SK-N-SH (cell line): ENCODE data around the gene ORMDL1. TPM values are rescaled to one million over a fixed set of nuclear protein-coding genes. Genes with fewer than 3 reads are reported as not detected.

ENCODE experiments used
- CTCF ChIA-PET: fragments of 300-600, 350-600 bp; formaldehyde crosslinking; extraction: SDS; loops from one replicate; lab custom pipeline; 2021; lab: Yijun Ruan, JAX
- POLR2A ChIA-PET: fragments of 350-600 bp; sonication (Branson Sonifier 250); formaldehyde crosslinking; extraction: SDS; loops from one replicate; lab custom pipeline; 2020; ENCODE audit warnings: antibody characterized with exemption, inconsistent platforms; lab: Yijun Ruan, JAX
- DNase-seq: peaks from one replicate; pipeline ENCODE4 v3.0.0; 2012
- H2AFZ ChIP-seq: fragments of 200-600 bp; sonication (generic); 2 replicates; pipeline ENCODE4 v1.8.1; 2016; ENCODE audit warnings: antibody characterized with exemption, mild to moderate bottlenecking, low read depth
- H3F3A ChIP-seq: fragments of 200-600 bp; sonication (generic); replicated peaks from 2 replicates; pipeline ENCODE3; 2016; ENCODE audit warnings: antibody characterized with exemption, mild to moderate bottlenecking; ENCODE audit not compliant: insufficient read depth
- H3K27ac ChIP-seq, 2 experiments: fragments of 200-500 bp in 1 of 2; fragments of 200-600 bp in 1 of 2; sonication (Bioruptor generic) in 1 of 2; sonication (generic), shearing (Covaris generic) in 1 of 2; 2 replicates each; pipeline versions ENCODE4 v1.5.1 to v1.6.1; 2014 to 2016; ENCODE audit warnings: low read depth in 2 of 2, inconsistent platforms in 1 of 2, low read length in 1 of 2, mild to moderate bottlenecking in 1 of 2, mixed read lengths in 1 of 2
- H3K27me3 ChIP-seq: fragments of 200-600 bp; sonication (generic), shearing (Covaris generic); 2 replicates; pipeline ENCODE4 v1.6.1; 2016; ENCODE audit warnings: mixed run types; ENCODE audit not compliant: insufficient read depth
- H3K36me3 ChIP-seq, 2 experiments: fragments of 200-500 bp in 1 of 2; fragments of 200-600 bp in 1 of 2; sonication (Bioruptor generic) in 1 of 2; sonication (generic) in 1 of 2; replicated peaks in 1 of 2; 2 replicates each; pipeline versions ENCODE3 to v1.5.1; 2014 to 2016; ENCODE audit warnings: low read length in 1 of 2, mild to moderate bottlenecking in 1 of 2; ENCODE audit not compliant: insufficient read depth in 2 of 2, control insufficient read depth in 1 of 2
- H3K4me1 ChIP-seq, 2 experiments: fragments of 200-500 bp in 1 of 2; fragments of 200-600 bp in 1 of 2; sonication (Bioruptor generic) in 1 of 2; sonication (generic), shearing (Covaris generic) in 1 of 2; 2 replicates each; pipeline versions ENCODE4 v1.5.1 to v1.6.1; 2014 to 2016; ENCODE audit warnings: low read depth in 1 of 2, low read length in 1 of 2, mixed run types in 1 of 2; ENCODE audit not compliant: insufficient read depth in 2 of 2, control insufficient read depth in 1 of 2
- H3K4me2 ChIP-seq: fragments of 200-600 bp; sonication (generic), shearing (Covaris generic); 2 replicates; pipeline ENCODE4 v1.6.1; 2017; ENCODE audit warnings: mixed run types
- H3K4me3 ChIP-seq, 2 experiments: fragments of 200-500 bp in 1 of 2; fragments of 200-600 bp in 1 of 2; sonication (Bioruptor generic) in 1 of 2; sonication (generic), shearing (Covaris generic) in 1 of 2; 2 replicates each; pipeline versions ENCODE4 v1.5.1 to v1.8.1; 2014 to 2016; ENCODE audit warnings: low read depth in 2 of 2, inconsistent platforms in 1 of 2, low read length in 1 of 2, mild to moderate bottlenecking in 1 of 2, mixed read lengths in 1 of 2, moderate library complexity in 1 of 2
- H3K79me2 ChIP-seq: fragments of 200-600 bp; sonication (generic); 2 replicates; pipeline ENCODE4 v1.8.1; 2017; ENCODE audit warnings: mild to moderate bottlenecking; ENCODE audit not compliant: insufficient read depth
- H3K9ac ChIP-seq: fragments of 200-600 bp; sonication (generic); 2 replicates; pipeline ENCODE4 v1.6.1; 2017; ENCODE audit warnings: mixed run types
- H3K9me2 ChIP-seq: fragments of 200-600 bp; sonication (generic); 2 replicates; pipeline ENCODE4 v1.6.1; 2017; ENCODE audit warnings: mixed run types
- H3K9me3 ChIP-seq: fragments of 200-600 bp; sonication (generic); 2 replicates; pipeline ENCODE4 v1.6.1; 2017; ENCODE audit warnings: mixed run types, mild to moderate bottlenecking, moderate library complexity
- H4K20me1 ChIP-seq: fragments of 200-600 bp; sonication (generic); 2 replicates; pipeline ENCODE4 v1.6.1; 2017; ENCODE audit warnings: mild to moderate bottlenecking, mixed run types; ENCODE audit not compliant: insufficient read depth
- CTCF ChIP-seq: fragments of 200-600 bp; sonication (generic); IDR thresholded peaks from 2 replicates; pipeline ENCODE4 v1.6.1; 2017; ENCODE audit warnings: antibody characterized with exemption, mild to moderate bottlenecking, moderate library complexity
- ELF1 ChIP-seq: IDR thresholded peaks from 2 replicates; pipeline ENCODE4 v1.4.0; 2012
- EP300 ChIP-seq, 2 experiments: IDR thresholded peaks; 2 replicates each; pipeline versions ENCODE4 v1.4.0 to v1.6.1; 2012; ENCODE audit warnings: borderline replicate concordance in 1 of 2, low read depth in 1 of 2, low read length in 1 of 2
- EZH2phosphoT487 ChIP-seq: fragments of 200-600 bp; sonication (generic); IDR thresholded peaks from 2 replicates; pipeline ENCODE4 v1.6.1; 2017; ENCODE audit warnings: low read depth, mixed run types, mild to moderate bottlenecking, antibody characterized with exemption, moderate library complexity, borderline replicate concordance
- FOSL2 ChIP-seq: IDR thresholded peaks from 2 replicates; pipeline ENCODE4 v1.4.0; 2012; ENCODE audit warnings: low read depth, mild to moderate bottlenecking, moderate library complexity, borderline replicate concordance
- FOXJ3 ChIP-seq: sonication (generic); formaldehyde crosslinking; IDR thresholded peaks from 2 replicates; pipeline ENCODE4 v1.5.1; 2020; ENCODE audit warnings: mild to moderate bottlenecking, missing genetic modification reagents
- FOXM1 ChIP-seq: IDR thresholded peaks from 2 replicates; pipeline ENCODE4 v1.4.0; 2012; ENCODE audit warnings: low read depth, mild to moderate bottlenecking
- GABPA ChIP-seq: IDR thresholded peaks from 2 replicates; pipeline ENCODE4 v1.4.0; 2012; ENCODE audit warnings: low read depth, mild to moderate bottlenecking
- JUND ChIP-seq: IDR thresholded peaks from 2 replicates; pipeline ENCODE4 v1.4.0; 2012
- MAX ChIP-seq: IDR thresholded peaks from 2 replicates; pipeline ENCODE4 v1.4.0; 2012; ENCODE audit warnings: low read depth
- MEF2A ChIP-seq: IDR thresholded peaks from 2 replicates; pipeline ENCODE4 v1.4.0; 2012; ENCODE audit warnings: low read depth, borderline replicate concordance
- MXI1 ChIP-seq: IDR thresholded peaks from 2 replicates; pipeline ENCODE4 v1.6.1; 2012; ENCODE audit warnings: mild to moderate bottlenecking, low read depth, low read length, improper control_type of control experiment
- NFIC ChIP-seq: IDR thresholded peaks from 2 replicates; pipeline ENCODE4 v1.4.0; 2012; ENCODE audit warnings: borderline replicate concordance
- PBX3 ChIP-seq: IDR thresholded peaks from 2 replicates; pipeline ENCODE4; 2012
- POLR2AphosphoS5 ChIP-seq: IDR thresholded peaks from 2 replicates; pipeline ENCODE4 v1.6.1; 2012; ENCODE audit warnings: low read depth, low read length
- RAD21 ChIP-seq: IDR thresholded peaks from 2 replicates; pipeline ENCODE4 v1.6.1; 2012; ENCODE audit warnings: mild to moderate bottlenecking, low read length
- RFX5 ChIP-seq: IDR thresholded peaks from 2 replicates; pipeline ENCODE4 v1.6.1; 2012; ENCODE audit warnings: mild to moderate bottlenecking, improper control_type of control experiment, low read length
- RXRA ChIP-seq: IDR thresholded peaks from 2 replicates; pipeline ENCODE4 v1.4.0; 2012; ENCODE audit warnings: low read depth, mild to moderate bottlenecking, borderline replicate concordance
- SIN3A ChIP-seq: IDR thresholded peaks from 2 replicates; pipeline ENCODE4 v1.6.1; 2012; ENCODE audit warnings: low read depth, mild to moderate bottlenecking, low read length, moderate library complexity, borderline replicate concordance
- TAF1 ChIP-seq: IDR thresholded peaks from 2 replicates; pipeline ENCODE4 v1.6.1; 2012; ENCODE audit warnings: low read depth, mild to moderate bottlenecking, low read length, moderate library complexity, borderline replicate concordance
- TCF12 ChIP-seq: IDR thresholded peaks from 2 replicates; pipeline ENCODE4 v1.4.0; 2012
- TEAD4 ChIP-seq: IDR thresholded peaks from 2 replicates; pipeline ENCODE4 v1.4.0; 2012; ENCODE audit warnings: mild to moderate bottlenecking, borderline replicate concordance; ENCODE audit not compliant: insufficient read depth
- USF1 ChIP-seq: IDR thresholded peaks from 2 replicates; pipeline ENCODE4 v1.4.0; 2012; ENCODE audit warnings: low read depth, borderline replicate concordance
- USF2 ChIP-seq: fragments of 150-350 bp; IDR thresholded peaks from 2 replicates; pipeline ENCODE4 v1.6.1; 2017; ENCODE audit warnings: antibody characterized with exemption, low read length, low read depth, borderline replicate concordance
- YY1 ChIP-seq: IDR thresholded peaks from 2 replicates; pipeline ENCODE4 v1.4.0; 2012; ENCODE audit warnings: low read depth, mild to moderate bottlenecking
- ZBTB33 ChIP-seq: IDR thresholded peaks from 2 replicates; pipeline ENCODE4 v1.4.0; 2012; ENCODE audit warnings: low read depth, borderline replicate concordance
- WGBS: methylation state at CpG from one replicate; pipeline ENCODE4 v1.1.6; 2017; ENCODE audit warnings: low lambda C conversion rate; 5-methylcytosine and 5-hydroxymethylcytosine counted together
- polyA plus RNA-seq, 3 experiments: library from polyadenylated mRNA; depleted of rRNA; stranded (reverse); fragments of >200 nt; gene quantifications; 2 replicates each; pipeline ENCODE4 v1.2.3, GENCODE V29; 2012

ORMDL1 gene
- polyA plus RNA-seq, 1 of the 3 experiments (the other 2 are of a cell fraction) = 99.2 TPM

GRCh38 chr2:189762551-189763298 is 21.4 kb downstream of the ORMDL1 start, which contains the start of gene OSGEPL1:
Gene OSGEPL1 (minus strand): TSS chr2:189762792. CDS start chr2:189761640, 1,152 bp downstream.
- under 1% methylated on average over 33 of the region's 33 CpGs for WGBS
- peaks cover 12 to 18% of the 10 kb centered on the region in 2 experiments for H3K36me3 ChIP-seq
- no peaks in the 10 kb centered on the region for H3K9me3 ChIP-seq
- H3F3A ChIP-seq = peaks cover 18% of the 10 kb centered on the region
- POLR2A ChIA-PET = interaction anchor here (1.1 to 2.9 kb wide), 5 partner anchors 12 to 322 kb away, joined by 4 to 31 read pairs (median 5); partner anchors contain the start of genes ORMDL1, PMS1 and SLC40A1
- peaks cover 8 to 13% of the 10 kb centered on the region in 2 experiments; a peak in 2 of 4 replicates for H3K4me1 ChIP-seq
- H2AFZ ChIP-seq = peak within 1 kb of the TSS; percentile 96
- peak within 1 kb of the TSS; percentile 88 for H3K9ac ChIP-seq
- H4K20me1 ChIP-seq = no peaks in the 10 kb centered on the region
- H3K27me3 ChIP-seq = no peaks in the 10 kb centered on the region
- H3K27ac ChIP-seq = peak within 1 kb of the TSS; percentile 86 to 97
- H3K79me2 ChIP-seq = peaks cover 12% of the 10 kb centered on the region; the same call in 1 of the 2 replicates
- H3K9me2 ChIP-seq = no peaks in the 10 kb centered on the region
- CTCF ChIA-PET = interaction anchor here (0.5 to 4.5 kb wide), 29 partner anchors 9 to 820 kb away, joined by 3 to 36 read pairs (median 4); partner anchors contain the start of genes ANKAR, ASNSD1, ORMDL1 and PMS1
- DNase-seq = peak; percentile 81
- H3K4me3 ChIP-seq = peak within 1 kb of the TSS; percentile 83 to 90
- H3K4me2 ChIP-seq = peak within 1 kb of the TSS; percentile 90
- peak; percentile 80 for TF ChIP-seq CTCF
- TF ChIP-seq USF1 = peak; percentile 90
- peak; percentile 57; the same call in 1 of the 2 replicates for TF ChIP-seq RFX5
- peak; percentile 38; the same call in 1 of the 2 replicates for TF ChIP-seq ELF1
- peak; percentile 55; the same call in 1 of the 2 replicates for TF ChIP-seq ZBTB33
- no peak for TF ChIP-seq RAD21
- peak; percentile 72; the same call in 1 of the 2 replicates for TF ChIP-seq SIN3A
- TF ChIP-seq POLR2AphosphoS5 = peak; percentile 73
- TF ChIP-seq FOSL2 = no peak
- peak; percentile 95 for TF ChIP-seq MAX
- TF ChIP-seq FOXJ3 (CRISPR knock-in tag) = no peak
- no peak for TF ChIP-seq RXRA
- peak; percentile 15; the same call in 1 of the 2 replicates for TF ChIP-seq YY1
- TF ChIP-seq NFIC = no peak
- 0 out of 4 replicates have a peak, but pooled peaks of 1 of the 2 experiments have one; percentile 28 for TF ChIP-seq EP300 (IDR thresholded peaks at IDR 0.05; ENCODE audit: borderline replicate concordance in 1 of 2, low read depth in 1 of 2, low read length in 1 of 2)
- TF ChIP-seq FOXM1 = no peak
- no peak for TF ChIP-seq EZH2phosphoT487
- TF ChIP-seq USF2 = 0 out of 2 replicates have a peak, but pooled peaks have one; percentile 43
- TF ChIP-seq MEF2A = no peak
- TF ChIP-seq PBX3 = 0 out of 2 replicates have a peak, but pooled peaks have one; percentile 13
- peak; percentile 83 for TF ChIP-seq GABPA
- peak; percentile 68 for TF ChIP-seq TAF1
- TF ChIP-seq TEAD4 = no peak
- 0 out of 2 replicates have a peak, but pooled peaks have one; percentile 4 for TF ChIP-seq JUND
- TF ChIP-seq MXI1 = peak; percentile 94
- no peak for TF ChIP-seq TCF12
